Esophagus squamous epithelium (tissue), 4 donors: ENCODE data around the gene CA5A.
"Not testable (repeated sequence)": the region's sequence is repeated elsewhere in the genome, so short reads cannot be mapped to it uniquely, and the experiment has no call there.

Source experiments
- CTCF ChIP-seq, 6 experiments: fragments of 450-650 bp in 4 of 6; fragments of 200-600 bp in 2 of 6; sonication (generic) in 2 of 6; IDR thresholded peaks; one replicate each; pipeline ENCODE4 v1.5.1; 2016 to 2019; ENCODE audit warnings: antibody characterized with exemption in 6 of 6, mild to moderate bottlenecking in 4 of 6, moderate library complexity in 4 of 6
- POLR2A ChIP-seq, 4 donors: fragments of 450-650 bp; IDR thresholded peaks; one replicate each; pipeline ENCODE4 v1.6.1; 2017; ENCODE audit warnings: antibody characterized with exemption in 4 of 4, mild to moderate bottlenecking in 4 of 4, moderate library complexity in 3 of 4

DNA sequence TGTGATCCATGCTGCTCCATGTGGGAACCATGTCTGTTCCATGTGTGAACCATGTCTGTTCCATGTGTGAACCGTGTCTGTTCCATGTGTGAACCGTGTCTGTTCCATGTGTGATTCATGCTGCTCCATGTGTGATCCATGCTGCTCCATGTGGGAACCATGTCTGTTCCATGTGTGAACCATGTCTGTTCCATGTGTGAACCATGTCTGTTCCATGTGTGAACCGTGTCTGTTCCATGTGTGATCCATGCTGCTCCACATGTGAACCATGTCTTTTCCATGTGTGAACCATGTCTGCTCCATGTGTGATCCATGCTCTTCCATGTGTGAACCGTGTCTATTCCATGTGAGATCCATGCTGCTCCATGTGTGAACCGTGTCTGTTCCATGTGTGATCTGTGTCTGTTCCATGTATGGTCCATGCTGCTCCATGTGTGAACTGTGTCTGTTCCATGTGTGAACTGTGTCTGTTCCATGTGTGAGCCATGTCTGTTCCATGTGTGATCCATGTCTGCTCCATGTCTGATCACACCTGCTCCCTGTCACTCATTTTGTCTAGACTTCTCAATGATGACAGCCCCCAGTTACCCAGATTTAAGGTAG lies 56.8 kb downstream of the CA5A start:
- TF ChIP-seq CTCF, POLR2A (IDR thresholded peaks at IDR 0.05): not testable (repeated sequence)
